Hair follicle dermal papilla cell (primary cell): ENCODE data around the gene C1QTNF8. TPM values are rescaled to one million over a fixed set of nuclear protein-coding genes. Genes with fewer than 3 reads are reported as not detected.

Experiments used
- total RNA-seq: library from RNA; depleted of rRNA; stranded (reverse); fragments of >200 nt; gene quantifications from 2 replicates; pipeline ENCODE4 v1.2.3, GENCODE V29; 2012

Gene C1QTNF8, protein sequence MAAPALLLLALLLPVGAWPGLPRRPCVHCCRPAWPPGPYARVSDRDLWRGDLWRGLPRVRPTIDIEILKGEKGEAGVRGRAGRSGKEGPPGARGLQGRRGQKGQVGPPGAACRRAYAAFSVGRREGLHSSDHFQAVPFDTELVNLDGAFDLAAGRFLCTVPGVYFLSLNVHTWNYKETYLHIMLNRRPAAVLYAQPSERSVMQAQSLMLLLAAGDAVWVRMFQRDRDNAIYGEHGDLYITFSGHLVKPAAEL
- not detected in 2 replicates for total RNA-seq

DNA sequence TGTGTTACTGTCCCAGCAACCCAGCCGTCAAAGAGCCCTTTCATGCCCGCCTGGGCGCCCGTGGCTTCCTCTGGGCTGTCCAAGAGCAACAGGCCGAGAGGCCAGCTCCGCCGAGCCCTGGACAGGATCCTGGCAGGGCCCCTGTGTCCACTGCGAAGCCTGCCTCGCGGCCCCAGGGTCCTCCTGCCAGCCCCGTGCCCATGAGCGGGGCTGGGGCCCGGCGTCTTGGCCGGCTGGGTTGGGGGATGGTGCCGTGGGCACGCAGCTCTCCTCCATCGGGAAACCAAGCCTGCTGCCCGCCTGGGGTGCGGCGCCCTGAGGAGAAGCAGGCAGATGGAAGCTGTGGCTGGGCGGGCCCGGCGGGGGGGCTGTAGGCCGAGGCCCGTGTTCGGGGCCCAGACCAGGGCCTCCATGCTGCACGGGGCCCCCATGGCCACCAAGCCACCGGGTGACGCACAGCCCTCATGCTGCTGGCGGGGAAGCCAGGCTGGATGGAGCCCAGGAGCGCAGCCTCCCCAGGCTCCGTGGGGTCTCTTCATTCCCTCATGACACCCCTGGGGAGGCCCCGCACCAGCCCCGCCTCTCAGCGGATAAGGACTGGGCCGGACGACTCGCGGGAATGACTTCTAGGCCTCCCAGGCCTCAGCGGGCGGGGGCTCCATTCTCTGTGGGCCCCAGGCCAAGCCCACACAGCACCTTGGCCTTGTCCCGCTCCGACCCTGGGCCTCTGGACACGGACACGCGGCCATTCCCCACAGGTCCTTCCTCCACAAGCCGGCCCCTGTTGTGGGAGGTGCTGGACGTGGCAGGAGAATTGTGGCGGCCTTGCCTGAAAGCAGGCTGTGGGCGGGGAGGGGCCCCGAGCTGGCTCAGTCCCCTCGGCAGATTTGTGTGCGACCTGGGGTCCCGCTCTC, at the start of gene C1QTNF8:
Gene C1QTNF8 (minus strand): TSS at position 76 of the 914 bp plus-strand sequence. CDS start 1,322 bp downstream, outside the sequence.

DNA sequence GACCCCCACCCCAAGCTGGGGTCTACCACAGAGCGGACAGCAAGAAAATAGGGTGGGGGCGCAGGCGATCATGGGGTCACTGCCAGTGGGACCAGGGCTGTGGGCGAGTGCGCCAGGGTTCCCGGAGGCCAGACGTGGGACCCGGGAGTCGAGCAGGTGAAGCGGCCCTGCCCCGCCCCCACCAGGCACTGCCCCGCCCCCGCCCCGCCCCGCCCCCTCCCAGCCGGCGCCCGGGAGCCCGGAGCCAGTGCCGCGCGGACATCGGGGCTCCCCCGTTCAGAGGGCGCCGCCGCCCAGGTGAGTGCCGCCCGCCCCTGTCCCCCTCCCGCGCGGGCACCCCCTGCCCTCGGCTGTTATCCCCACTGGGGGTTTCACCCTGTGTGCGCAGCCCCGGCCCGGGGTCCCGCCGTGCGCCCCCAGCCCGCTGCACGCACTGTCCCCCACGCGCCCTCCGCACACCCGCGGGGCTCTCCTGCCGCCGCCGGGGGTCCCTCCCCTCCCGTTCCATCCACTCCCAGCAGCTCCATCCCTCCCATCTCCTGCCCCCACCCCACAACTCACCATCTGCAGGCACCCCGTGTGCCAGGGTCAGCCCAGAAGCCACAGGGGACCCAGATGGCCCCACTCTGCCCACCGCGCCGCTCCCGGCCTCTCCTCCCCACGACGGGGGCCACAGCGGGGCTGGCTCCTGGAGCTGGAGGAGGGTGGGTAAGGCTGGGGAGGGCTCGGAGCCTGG, 23.4 kb downstream of the C1QTNF8 start, which contains the start of gene SSTR5:
Gene SSTR5 (plus strand): TSS at position 222 of the 736 bp plus-strand sequence. CDS start 6,122 bp downstream, outside the sequence.

Other genes starting within 250 kb of the C1QTNF8 start
- gene LMF1, start 125.3 kb downstream of the C1QTNF8 start, total RNA-seq: 31.3 and 40.7 TPM in 2 replicates
- under 0.01 TPM in 1 of 2 replicates, not detected in the other for gene SOX8, start 114.5 kb downstream of the C1QTNF8 start, total RNA-seq
- not detected in 2 replicates for gene SSTR5, start 23.5 kb downstream of the C1QTNF8 start, total RNA-seq
- gene CACNA1H, start 56.9 kb upstream of the C1QTNF8 start, total RNA-seq: under 0.01 TPM in 2 replicates
- gene TPSG1, start 129.0 kb upstream of the C1QTNF8 start, total RNA-seq: not detected in 2 replicates
- not detected in 2 replicates for gene TPSB2, start 133.9 kb upstream of the C1QTNF8 start, total RNA-seq
- not detected in 2 replicates for gene TPSAB1, start 144.5 kb upstream of the C1QTNF8 start, total RNA-seq
- gene TPSD1, start 159.8 kb upstream of the C1QTNF8 start, total RNA-seq: not detected in 2 replicates
- 37.2 and 54.0 TPM in 2 replicates for gene UBE2I, start 213.4 kb upstream of the C1QTNF8 start, total RNA-seq
- 0.97 TPM in 2 replicates for gene BAIAP3, start 237.4 kb upstream of the C1QTNF8 start, total RNA-seq